C4-2B (cell line): Measurements from ENCODE around the gene ATP2B2.

Source experiments
- H3K27ac ChIP-seq: fragments of 450-650 bp; 2 replicates; pipeline ENCODE4 v1.5.1; 2017
- CTCF ChIP-seq: fragments of 450-650 bp; conservative IDR thresholded peaks from 2 replicates; pipeline ENCODE4 v1.5.1; 2017; ENCODE audit warnings: mild to moderate bottlenecking
- ZFX ChIP-seq: fragments of 450-650 bp; IDR thresholded peaks from 2 replicates; pipeline ENCODE4 v1.6.1; 2017

The ATP2B2 gene

GRCh38 chr3:10405816-10406215 lies 99.6 kb downstream of the ATP2B2 start:
- TF ChIP-seq CTCF (no peak), ZFX (no peak)
- no peak overlapping the region for H3K27ac ChIP-seq

GRCh38 chr3:10404876-10405275 lies 100.5 kb downstream of the ATP2B2 start:
- no peak for TF ChIP-seq ZFX
- no peak for TF ChIP-seq CTCF
- H3K27ac ChIP-seq: no peak overlapping the region

DNA sequence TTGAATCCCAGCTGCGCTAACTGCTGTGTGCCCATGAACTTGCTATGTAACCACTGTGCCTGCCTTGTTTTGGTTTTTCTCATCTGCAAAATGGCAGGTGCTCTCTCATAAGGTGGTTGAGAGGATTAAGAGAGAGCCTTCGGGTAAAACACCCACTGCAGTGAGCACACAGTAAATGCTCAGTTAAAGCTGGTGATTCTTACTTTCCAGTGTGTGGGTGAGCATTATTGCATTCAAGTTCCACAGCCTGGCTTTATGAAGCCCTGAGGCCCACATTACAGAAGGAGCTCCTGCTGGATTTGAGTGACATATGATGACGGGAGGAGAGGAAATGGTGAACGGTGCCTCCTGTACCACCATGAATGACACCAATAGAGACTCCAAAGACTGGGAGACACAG lies 101.0 kb downstream of the ATP2B2 start:
- H3K27ac ChIP-seq: no peak overlapping the region
- TF ChIP-seq ZFX (no peak), CTCF (no peak)

DNA sequence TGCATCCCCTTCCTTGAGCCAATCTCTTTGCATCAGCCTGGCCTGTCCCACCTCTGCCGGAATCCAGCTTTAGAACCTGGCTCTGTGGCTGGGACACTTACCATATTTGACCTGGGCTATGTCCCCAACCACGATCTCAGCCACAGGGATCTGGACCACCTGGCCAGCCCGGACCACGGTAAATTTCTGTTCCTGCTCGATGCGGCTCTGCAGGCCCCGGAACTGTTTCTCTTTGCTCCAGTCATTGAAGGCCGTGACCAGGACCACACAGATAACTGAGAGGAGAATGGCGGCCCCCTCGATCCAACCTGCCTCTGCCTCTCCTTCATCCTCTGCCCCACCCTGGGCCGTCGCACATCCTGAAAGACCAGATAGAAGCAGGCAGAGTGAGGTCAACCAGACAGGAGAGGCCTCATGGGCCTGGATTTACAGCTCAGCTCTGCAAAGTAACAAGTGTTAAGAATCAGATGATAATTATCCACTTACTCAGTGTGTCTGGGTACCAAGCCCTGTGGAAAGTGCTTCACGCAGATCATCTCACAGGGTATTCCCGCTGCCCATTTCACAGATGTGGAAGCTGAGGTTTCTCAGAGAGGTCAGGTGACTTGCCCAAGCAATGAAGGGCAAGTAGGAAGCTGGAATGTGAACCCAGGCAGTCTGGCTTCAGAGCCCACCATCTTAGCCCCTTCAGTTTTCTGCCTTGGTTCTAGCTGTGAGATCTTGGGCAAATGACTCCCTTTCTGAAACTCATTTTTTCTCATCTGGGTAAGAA lies 103.2 kb downstream of the ATP2B2 start:
- H3K27ac ChIP-seq: no peak overlapping the region
- no peak for TF ChIP-seq CTCF
- TF ChIP-seq ZFX: no peak

- H3K27ac ChIP-seq: no peak overlapping the region
- TF ChIP-seq CTCF: no peak
- no peak for TF ChIP-seq ZFX
These were observed 104.5 kb downstream of the ATP2B2 start for GRCh38 chr3:10400749-10401495.

GRCh38 chr3:10400050-10400748 lies 105.2 kb downstream of the ATP2B2 start:
- no peak for TF ChIP-seq ZFX
- TF ChIP-seq CTCF: no peak
- H3K27ac ChIP-seq: no peak overlapping the region

- TF ChIP-seq ZFX (no peak), CTCF (no peak)
- no peak overlapping the region for H3K27ac ChIP-seq
These were observed 105.8 kb downstream of the ATP2B2 start for GRCh38 chr3:10399634-10400033.
